H7 (cell line): Measurements from ENCODE around the gene PCDH10. TPM values are rescaled to one million over a fixed set of nuclear protein-coding genes. Genes with fewer than 3 reads are reported as not detected.

Experiments
- DNase-seq: peaks from one replicate; pipeline ENCODE4 v3.0.0; 2012
- H3K27me3 ChIP-seq: 2 replicates; pipeline ENCODE4 v1.6.0; 2011; ENCODE audit warnings: mild to moderate bottlenecking, low read length; ENCODE audit not compliant: control insufficient read depth, insufficient read depth
- H3K36me3 ChIP-seq: replicated peaks from 2 replicates; pipeline ENCODE4 v1.5.1; 2011; ENCODE audit warnings: low read length; ENCODE audit not compliant: control insufficient read depth, insufficient read depth
- H3K4me3 ChIP-seq: 2 replicates; pipeline ENCODE4 v1.5.1; 2011; ENCODE audit warnings: low read depth, mild to moderate bottlenecking, control low read depth, low read length, moderate library complexity; ENCODE audit not compliant: insufficient read depth
- total RNA-seq: library from RNA; depleted of rRNA; stranded (reverse); fragments of >200 nt; shearing (Covaris generic); gene quantifications from 2 replicates; pipeline ENCODE4 v1.2.3, GENCODE V29; 2014; rRNA removed

PCDH10 gene, protein sequence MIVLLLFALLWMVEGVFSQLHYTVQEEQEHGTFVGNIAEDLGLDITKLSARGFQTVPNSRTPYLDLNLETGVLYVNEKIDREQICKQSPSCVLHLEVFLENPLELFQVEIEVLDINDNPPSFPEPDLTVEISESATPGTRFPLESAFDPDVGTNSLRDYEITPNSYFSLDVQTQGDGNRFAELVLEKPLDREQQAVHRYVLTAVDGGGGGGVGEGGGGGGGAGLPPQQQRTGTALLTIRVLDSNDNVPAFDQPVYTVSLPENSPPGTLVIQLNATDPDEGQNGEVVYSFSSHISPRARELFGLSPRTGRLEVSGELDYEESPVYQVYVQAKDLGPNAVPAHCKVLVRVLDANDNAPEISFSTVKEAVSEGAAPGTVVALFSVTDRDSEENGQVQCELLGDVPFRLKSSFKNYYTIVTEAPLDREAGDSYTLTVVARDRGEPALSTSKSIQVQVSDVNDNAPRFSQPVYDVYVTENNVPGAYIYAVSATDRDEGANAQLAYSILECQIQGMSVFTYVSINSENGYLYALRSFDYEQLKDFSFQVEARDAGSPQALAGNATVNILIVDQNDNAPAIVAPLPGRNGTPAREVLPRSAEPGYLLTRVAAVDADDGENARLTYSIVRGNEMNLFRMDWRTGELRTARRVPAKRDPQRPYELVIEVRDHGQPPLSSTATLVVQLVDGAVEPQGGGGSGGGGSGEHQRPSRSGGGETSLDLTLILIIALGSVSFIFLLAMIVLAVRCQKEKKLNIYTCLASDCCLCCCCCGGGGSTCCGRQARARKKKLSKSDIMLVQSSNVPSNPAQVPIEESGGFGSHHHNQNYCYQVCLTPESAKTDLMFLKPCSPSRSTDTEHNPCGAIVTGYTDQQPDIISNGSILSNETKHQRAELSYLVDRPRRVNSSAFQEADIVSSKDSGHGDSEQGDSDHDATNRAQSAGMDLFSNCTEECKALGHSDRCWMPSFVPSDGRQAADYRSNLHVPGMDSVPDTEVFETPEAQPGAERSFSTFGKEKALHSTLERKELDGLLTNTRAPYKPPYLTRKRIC
- total RNA-seq: 32.2 and 41.2 TPM in 2 replicates

DNA sequence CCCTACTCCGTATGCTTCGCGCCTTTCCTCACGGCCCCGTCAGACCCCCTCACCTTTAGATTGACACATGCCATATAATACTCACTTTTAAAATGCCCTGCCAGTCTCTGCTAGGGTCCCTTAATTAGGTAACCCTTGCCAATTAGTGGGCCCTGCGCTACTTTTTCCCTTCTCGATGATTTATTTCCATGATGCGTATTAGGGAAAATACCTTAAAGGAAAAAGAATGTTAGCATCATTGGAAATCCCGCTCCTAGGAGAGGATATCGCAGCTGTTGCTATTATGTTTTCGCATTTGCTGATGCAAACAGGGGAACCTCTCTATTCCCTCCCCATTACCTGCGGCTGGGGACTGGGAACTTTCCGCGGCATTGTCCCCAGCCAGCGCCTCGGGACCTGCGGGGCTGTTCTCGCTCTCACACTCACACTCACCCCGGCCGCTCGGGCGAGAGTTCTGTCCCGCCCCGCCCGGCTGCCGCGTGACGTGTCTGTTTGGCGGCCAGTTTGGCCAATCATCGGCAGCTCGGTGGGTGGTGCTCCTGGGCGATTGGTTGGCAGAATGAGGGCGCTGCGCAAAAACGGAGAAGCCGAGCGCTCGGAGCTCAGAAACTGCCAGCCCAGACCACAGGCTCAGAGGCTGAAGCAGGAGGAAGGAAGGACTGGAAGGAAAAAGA is at the start of gene PCDH10:
Gene PCDH10 (plus strand): TSS at position 605 of the 674 bp plus-strand sequence. CDS start 847 bp downstream, outside the sequence.
- Histone ChIP-seq H3K27me3 (peaks cover 70% of the 10 kb centered on the region), H3K4me3 (peak within 1 kb of the TSS; percentile 66), H3K36me3 (no peaks in the 10 kb centered on the region)
- DNase-seq: peak; percentile 92

DNA sequence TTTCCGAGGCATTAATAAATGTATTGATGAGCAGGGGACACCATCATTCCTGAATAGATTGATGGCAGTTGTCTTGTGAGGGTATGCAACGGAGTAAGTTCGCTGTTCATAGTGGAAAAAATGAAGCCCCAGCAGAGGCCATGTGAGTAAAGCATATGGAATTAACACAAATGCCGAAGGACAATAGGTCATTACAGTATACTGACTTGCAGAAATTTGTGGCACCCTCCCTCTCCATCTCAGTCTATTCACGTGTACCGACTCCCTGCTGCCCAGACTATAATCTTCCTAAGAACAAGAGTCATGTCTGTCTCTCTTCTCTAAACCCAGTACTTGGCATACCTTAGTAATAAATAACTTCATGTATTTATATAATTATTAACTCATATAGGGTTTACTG is 47.1 kb upstream of the PCDH10 start:
- no peak for DNase-seq

DNA sequence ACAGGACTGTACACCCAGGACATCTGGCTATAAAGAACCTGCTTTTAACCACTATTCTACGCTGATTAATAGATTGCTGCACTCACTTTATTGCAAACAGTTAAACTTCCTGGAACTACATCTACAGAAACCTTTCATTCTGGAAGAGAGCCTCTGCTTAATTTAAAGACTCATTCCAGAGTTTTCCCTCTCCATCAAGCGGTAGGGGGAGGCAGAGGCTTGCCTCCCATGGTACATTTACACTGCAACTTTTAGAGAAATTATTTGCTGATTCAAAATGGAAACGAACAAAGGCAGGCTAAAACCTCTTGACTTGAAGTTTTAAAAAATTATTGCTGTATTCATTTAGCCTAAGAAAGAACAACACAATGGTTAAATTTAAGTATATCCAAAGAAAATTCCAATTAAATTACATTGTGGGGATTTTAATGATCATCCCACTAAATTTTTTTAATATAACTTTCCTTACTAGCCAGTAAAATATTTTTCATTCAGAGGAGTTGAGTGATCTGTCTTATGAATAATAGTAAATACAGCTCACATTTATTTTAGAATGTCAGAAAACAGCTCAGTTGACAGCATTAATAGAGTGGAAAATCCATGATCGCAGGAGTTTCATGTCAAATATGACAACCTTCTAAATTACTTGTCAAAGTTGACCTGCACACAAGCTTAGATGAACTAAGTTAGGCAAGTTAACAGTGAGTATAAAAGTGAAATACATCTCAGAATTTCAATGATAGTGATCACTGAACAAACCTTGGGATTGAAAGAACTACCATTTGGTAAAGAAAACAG is 46.3 kb upstream of the PCDH10 start:
- H3K4me3 ChIP-seq: no peak overlapping the region
- peak; percentile 3 for DNase-seq
- H3K36me3 ChIP-seq: no peaks in the 10 kb centered on the region
- H3K27me3 ChIP-seq: no peaks in the 10 kb centered on the region

More for the DNA sequence above, 47.1 kb upstream of the PCDH10 start:
- Histone ChIP-seq H3K36me3 (no peaks in the 10 kb centered on the region), H3K27me3 (no peaks in the 10 kb centered on the region), H3K4me3 (no peak overlapping the region)

DNA sequence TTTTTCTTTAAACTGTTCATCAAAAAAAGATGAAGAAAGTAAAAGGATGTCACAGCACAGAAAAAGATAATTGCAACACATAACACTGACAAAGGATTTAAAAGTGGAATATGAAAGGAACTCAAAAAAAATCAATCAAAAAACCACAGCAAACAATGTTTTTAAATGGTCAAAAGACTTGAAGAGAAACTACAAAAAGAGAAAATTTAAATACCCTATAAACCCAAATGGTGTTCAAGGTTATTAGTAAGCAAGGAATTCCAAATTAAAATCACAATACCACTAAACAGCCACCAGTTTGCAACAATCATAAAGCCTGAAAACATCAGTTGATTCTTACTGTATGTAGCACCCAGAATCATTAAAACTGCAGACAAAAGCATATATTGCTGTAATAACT is 36.5 kb upstream of the PCDH10 start:
- Histone ChIP-seq H3K4me3 (no peak overlapping the region), H3K36me3 (no peaks in the 10 kb centered on the region), H3K27me3 (no peaks in the 10 kb centered on the region)
- DNase-seq: no peak

DNA sequence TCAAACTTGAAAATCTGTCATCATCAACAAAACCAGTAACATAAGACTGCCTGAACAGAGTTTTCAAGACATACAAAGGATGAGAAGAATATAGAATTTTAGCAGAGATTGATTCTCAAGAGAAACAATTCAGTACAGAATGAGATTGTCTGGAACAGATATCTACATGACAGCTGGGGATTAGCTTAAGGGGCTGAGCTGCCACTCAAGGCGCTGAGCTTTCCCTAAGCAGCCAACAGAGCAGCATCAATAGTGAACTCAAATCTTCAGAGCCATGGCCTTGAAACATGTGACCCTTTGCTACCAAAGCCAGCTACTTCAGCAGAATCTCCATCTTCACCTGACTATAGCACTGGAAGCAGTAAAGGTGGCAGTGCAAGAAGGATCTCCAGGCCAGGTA is 24.3 kb upstream of the PCDH10 start:
- Histone ChIP-seq H3K27me3 (no peaks in the 10 kb centered on the region), H3K4me3 (no peak overlapping the region), H3K36me3 (no peaks in the 10 kb centered on the region)
- DNase-seq: no peak

DNA sequence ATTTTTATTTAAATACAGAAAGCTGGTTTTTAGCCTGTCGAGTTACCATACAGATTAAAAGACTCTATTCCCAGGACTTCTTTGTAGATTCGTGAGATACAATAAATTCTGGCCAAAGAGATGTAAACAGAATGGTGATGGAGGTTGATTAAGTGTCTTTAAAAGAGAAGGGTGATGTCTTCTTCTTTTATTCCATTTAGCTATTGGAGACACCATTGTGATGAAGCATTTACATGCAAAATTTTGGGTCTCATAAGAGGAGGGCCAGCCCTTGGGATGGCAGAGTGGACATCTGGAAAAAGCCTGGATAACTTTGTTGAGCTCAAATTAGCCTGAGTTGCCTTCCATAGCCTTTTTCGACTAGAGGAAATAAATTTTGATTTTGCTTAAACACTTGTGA is 21.6 kb upstream of the PCDH10 start:
- Histone ChIP-seq H3K4me3 (no peak overlapping the region), H3K36me3 (no peaks in the 10 kb centered on the region)
- DNase-seq: no peak

DNA sequence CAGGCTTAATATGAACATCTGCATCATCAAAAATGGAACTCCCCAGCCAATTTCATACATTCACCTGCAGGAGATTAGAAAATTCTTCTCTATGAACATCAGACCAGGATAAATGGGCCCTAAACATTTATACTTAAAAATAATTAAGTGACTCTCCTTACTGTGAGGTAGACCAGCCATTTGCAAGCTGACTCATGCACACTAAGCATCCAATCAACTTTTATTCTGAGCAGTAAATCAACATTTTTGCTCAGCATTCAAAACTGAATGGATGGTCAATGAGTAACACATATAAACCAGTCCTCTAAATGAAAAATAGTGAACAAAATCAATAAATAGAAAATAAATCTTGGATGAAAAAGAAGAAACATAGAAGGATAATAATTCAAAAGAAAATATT is 19.9 kb upstream of the PCDH10 start:
- no peak for DNase-seq
- no peak overlapping the region for H3K4me3 ChIP-seq
- no peaks in the 10 kb centered on the region for H3K36me3 ChIP-seq
- H3K27me3 ChIP-seq: no peaks in the 10 kb centered on the region

More for the DNA sequence above, 21.6 kb upstream of the PCDH10 start:
- no peaks in the 10 kb centered on the region for H3K27me3 ChIP-seq

DNA sequence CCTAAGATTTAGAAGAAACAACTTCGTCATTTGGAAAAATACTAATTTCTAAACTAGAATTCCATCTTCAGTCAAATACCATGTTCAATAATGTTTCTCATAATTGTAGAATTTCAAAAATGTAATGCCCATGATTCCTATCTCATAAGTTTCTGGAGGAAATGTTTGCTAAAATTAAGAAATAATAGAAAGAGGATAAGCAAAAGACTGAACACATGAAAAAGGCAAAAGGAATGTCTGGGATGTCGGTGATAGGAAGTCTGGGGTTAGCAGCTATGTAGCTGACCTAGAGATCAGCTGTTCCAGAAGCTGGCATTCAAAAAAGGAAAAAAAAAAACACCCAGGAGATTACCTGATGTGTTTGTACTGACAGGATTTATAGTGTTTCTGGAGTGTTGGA is 18.9 kb upstream of the PCDH10 start:
- DNase-seq: no peak
- no peak overlapping the region for H3K4me3 ChIP-seq
- H3K27me3 ChIP-seq: no peaks in the 10 kb centered on the region
- no peaks in the 10 kb centered on the region for H3K36me3 ChIP-seq

DNA sequence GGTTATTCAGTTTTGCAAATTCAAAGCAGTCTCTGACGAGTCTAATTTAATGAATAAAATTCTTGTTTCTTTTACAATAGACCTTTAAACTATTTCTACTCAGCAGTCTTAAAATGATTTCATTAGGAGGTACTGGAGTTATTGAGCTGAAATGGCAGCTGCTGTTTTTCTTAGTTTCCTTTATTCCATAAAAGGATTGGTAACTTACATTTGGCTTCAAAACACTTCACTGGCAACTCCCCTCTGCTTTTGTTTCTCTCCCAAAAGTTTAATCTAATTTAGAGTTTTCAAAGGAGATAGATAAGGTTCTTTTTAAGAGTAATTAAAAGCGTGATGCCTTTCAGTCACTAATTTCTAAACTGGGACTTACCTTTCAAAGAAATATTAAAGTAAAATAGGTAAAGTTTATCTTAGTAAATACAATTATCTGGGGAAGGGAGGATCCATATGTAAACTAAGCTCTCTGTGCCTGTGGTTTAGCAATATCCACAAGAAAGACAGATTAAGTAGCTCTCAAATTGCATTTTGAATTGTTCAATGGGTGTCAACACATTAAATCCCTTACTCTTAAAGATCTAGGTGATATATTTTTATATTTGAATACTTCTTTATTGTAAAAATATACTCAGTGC is 17.1 kb upstream of the PCDH10 start:
- no peak overlapping the region for H3K4me3 ChIP-seq
- H3K36me3 ChIP-seq: no peaks in the 10 kb centered on the region
- no peaks in the 10 kb centered on the region for H3K27me3 ChIP-seq
- DNase-seq: no peak

DNA sequence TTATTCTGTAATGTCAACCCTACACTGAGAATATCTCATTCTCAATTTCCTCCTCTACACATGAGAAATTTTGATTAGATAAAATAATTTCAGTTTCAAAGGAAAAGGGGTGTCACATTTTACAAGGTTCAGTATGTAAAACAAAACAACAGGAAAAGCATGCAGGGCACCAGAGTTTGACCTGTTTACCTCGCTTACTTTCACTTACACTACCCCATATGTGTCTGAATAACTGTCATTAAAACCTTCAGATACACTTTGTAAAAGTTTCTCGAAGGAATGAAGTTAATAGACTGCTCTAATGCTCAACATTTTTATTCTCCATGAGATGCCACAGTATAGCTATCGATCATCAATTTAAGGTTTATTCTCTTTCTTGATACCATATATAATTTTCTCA is 12.3 kb upstream of the PCDH10 start:
- Histone ChIP-seq H3K4me3 (no peak overlapping the region), H3K27me3 (no peaks in the 10 kb centered on the region), H3K36me3 (no peaks in the 10 kb centered on the region)
- DNase-seq: no peak

DNA sequence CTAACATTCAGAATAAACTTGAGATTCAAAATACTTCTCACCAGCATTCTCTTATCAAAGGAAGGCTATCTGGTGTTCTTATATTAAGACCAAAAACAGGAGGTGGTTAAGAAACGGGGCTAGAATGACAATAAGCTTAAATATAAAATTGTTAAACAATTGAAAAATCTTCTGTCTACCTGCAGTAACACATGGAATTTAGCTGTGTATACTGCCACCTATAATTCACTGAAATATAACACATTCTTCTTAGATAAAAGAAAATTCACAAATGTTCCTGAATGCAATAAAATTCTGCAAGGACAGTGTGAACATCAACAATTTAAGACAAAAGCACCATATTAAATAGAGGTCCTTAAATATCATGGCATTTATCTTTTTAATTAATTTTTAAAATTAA is 11.5 kb upstream of the PCDH10 start:
- Histone ChIP-seq H3K36me3 (no peaks in the 10 kb centered on the region), H3K27me3 (no peaks in the 10 kb centered on the region), H3K4me3 (no peak overlapping the region)
- DNase-seq: no peak

DNA sequence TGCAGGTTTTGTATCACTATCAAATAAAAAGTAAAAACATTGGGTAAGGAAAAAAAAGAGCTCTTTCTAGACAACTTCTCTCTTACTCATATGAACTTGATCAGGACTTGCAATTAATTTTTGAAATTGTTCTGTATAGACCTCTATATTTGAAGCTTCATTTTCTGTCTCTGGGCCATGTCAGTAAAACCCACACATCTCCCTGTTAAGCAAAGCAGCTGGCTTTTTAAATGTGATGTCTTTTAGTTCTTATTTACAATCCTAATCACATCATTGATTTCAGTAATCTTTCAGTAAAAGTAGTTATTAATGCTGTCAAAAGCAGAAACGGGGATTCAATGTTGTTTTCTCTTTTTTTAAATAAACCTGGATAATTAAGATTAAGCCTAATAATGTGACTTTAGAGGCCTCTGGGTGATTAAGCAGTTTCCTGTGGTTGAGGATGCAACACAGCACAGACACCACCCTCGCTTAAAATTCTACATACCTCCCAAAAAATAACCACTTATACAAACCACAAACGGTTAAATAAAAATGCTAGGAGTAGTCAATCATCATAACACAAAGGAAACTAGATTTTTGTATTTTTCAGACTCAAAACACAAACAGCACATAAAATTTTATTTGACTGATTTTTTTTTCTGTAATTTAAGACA is 5.2 kb upstream of the PCDH10 start:
- no peak overlapping the region for H3K4me3 ChIP-seq
- no peak for DNase-seq

DNA sequence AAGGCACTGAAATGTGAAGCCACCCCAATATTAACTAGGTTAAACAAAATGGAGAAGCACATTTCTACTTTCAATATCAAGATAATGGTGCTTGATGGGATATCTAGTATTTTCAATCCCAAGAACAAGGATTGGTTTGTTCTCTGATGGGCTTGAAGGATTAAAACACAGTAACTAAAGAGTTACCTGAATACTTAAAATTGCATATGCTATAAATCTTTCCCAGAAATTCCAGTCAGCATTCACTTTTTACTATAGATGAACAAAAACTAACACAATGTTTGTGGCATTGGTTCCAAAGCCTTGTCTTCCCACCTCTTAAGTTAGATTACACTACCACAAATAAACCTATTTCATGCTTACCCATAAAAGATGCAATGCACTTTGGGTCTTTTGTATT is 3.9 kb upstream of the PCDH10 start:
- H3K4me3 ChIP-seq: no peak overlapping the region
- no peak for DNase-seq
- H3K36me3 ChIP-seq: no peaks in the 10 kb centered on the region
- H3K27me3 ChIP-seq: peaks cover 34% of the 10 kb centered on the region

More for the DNA sequence above, 5.2 kb upstream of the PCDH10 start:
- H3K36me3 ChIP-seq: no peaks in the 10 kb centered on the region
- peaks cover 23% of the 10 kb centered on the region for H3K27me3 ChIP-seq
